ENCODE results near the gene SBK1. TPM values are rescaled to one million over a fixed set of nuclear protein-coding genes. Genes with fewer than 3 reads are reported as not detected.

The SBK1 gene
- total and polyA plus RNA-seq, 9 donors: 0.32 to 1.5 (median 0.79) TPM

DNA sequence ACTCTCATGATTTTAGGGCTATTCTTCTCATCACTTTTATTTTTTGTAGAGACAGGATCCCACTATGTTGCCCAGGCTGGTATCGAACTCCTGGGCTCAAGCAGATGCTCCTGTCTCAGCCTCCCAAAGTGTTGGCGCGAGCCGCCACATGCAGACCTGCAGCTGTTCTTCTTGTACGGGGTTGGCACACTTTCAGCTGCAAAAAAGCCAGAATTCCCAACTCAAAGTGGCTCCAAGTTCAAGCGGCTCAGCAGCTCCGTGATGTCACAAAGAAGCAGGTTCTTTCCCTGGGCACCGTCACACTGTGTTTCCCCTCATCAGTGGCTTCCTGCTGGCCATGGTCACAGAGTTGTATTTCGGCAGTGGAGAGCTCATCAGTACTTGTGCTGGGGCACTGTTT, 6.7 kb upstream of the SBK1 start:
- H3K27me3 ChIP-seq: no peaks in the 10 kb centered on the region
- H3K9me3 ChIP-seq: no peaks in the 10 kb centered on the region
- no peak overlapping the region for H3K27ac ChIP-seq
- intact Hi-C loops (cut with DNase I): no loop called here
- no peaks in the 10 kb centered on the region for H3K4me1 ChIP-seq (ENCODE audit: insufficient read depth)
- no peak for DNase-seq
- TF ChIP-seq POLR2A (IDR thresholded peaks at IDR 0.05) (no peak), EP300 (IDR thresholded peaks at IDR 0.05) (no peak)
- no peaks in the 10 kb centered on the region for H3K36me3 ChIP-seq
- H3K4me3 ChIP-seq: no peak overlapping the region
- 34 to 54% (median 47%) methylated on average over 9 of the region's 9 CpGs for WGBS, 3 donors

DNA sequence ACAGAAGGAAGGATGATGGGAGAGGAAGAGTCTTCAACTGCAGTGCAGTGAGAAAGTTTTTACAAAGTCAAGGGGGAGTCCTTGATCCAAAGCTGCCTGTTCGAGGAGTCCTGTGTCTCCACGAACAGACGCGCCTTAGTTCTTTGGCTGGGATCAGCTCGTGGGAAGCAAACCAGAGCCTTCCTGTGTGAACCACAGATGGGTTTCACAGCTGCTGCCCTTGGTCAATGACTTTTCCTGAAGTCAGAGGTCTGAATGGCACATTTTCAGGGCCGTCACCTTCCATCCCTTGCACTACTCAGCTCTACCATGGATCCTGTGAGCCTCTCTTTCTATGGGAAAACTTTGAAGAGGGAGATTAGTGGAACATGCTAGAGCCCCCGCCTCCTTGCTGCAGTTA, 4.2 kb upstream of the SBK1 start:
- intact Hi-C loops (cut with DNase I): no loop called here
- no peak for DNase-seq
- H3K9me3 ChIP-seq: no peaks in the 10 kb centered on the region
- 46 to 49% (median 48%) methylated on average over 7 of the region's 7 CpGs for WGBS, 3 donors
- no peaks in the 10 kb centered on the region for H3K27me3 ChIP-seq
- no peaks in the 10 kb centered on the region for H3K36me3 ChIP-seq
- no peak overlapping the region for H3K4me3 ChIP-seq
- TF ChIP-seq CTCF (IDR thresholded peaks at IDR 0.05) (no peak), EP300 (IDR thresholded peaks at IDR 0.05) (no peak), POLR2A (IDR thresholded peaks at IDR 0.05) (no peak)
- H3K27ac ChIP-seq: no peak overlapping the region
- peaks cover 5% of the 10 kb centered on the region for H3K4me1 ChIP-seq (ENCODE audit: insufficient read depth)

- Histone ChIP-seq H3K27ac (no peak overlapping the region), H3K4me1 (ENCODE audit: insufficient read depth) (peaks cover 7% of the 10 kb centered on the region), H3K4me3 (no peak overlapping the region), H3K36me3 (no peaks in the 10 kb centered on the region), H3K27me3 (no peaks in the 10 kb centered on the region), H3K9me3 (no peaks in the 10 kb centered on the region)
- TF ChIP-seq EP300 (IDR thresholded peaks at IDR 0.05): no peak
- no peak for TF ChIP-seq CTCF (IDR thresholded peaks at IDR 0.05)
- TF ChIP-seq POLR2A (IDR thresholded peaks at IDR 0.05): no peak
- no peak for DNase-seq
- intact Hi-C loops (cut with DNase I): no loop called here
- WGBS, 3 donors: 3 to 9% (median 8%) methylated on average over 3 of the region's 3 CpGs
These were observed 3.3 kb upstream of the SBK1 start for GRCh38 chr16:28289048-28289447.

DNA sequence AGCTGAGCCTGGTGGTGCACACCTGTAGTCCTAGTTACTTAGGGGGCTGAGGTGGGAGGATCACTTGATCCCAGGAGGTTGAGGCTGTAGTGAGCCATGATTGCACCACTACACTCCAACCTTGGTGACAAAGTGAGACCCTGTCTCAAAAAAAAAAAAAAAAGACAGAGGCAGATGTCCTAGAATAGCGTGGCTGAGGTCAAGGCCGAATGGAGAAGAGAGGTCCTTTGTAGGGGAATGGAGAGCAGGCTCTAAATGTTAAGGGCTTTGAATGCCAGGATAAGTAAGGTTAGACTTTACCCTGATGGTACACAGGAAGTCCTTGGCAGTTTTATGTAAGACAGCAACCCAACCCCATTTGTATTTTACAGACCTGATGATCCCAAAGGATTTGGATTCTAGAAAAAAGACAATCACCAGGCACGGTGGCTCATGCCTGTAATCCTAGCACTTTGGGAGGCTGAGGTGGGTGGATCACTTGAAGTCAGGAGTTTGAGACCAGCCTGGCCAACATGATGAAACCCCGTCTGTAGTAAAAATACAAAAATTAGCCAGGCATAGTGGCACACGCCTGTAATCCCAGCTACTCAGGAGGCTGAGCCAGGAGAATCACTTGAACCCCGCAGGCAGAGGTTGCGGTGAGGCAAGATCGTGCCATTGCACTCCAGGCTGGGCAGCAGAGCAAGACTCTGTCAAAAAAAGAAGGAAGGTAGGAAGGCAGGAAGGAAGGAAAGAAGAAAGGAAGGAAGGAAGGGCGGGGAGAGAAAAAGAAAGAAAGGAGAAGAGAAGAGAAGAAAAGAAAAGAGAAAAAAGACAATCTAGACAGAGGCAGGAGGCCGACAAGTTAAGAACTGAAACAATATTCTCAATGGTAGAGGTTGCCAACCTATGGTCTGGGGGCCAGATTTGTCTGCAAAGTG, 2.1 kb upstream of the SBK1 start:
- no peak overlapping the region for H3K27ac ChIP-seq
- peaks cover 7% of the 10 kb centered on the region for H3K4me1 ChIP-seq (ENCODE audit: insufficient read depth)
- no peaks in the 10 kb centered on the region for H3K9me3 ChIP-seq
- TF ChIP-seq POLR2A (IDR thresholded peaks at IDR 0.05) (no peak), CTCF (IDR thresholded peaks at IDR 0.05) (no peak), EP300 (IDR thresholded peaks at IDR 0.05) (no peak)
- no peak for DNase-seq
- WGBS, 3 donors: 77 to 81% (median 77%) methylated on average over 10 of the region's 10 CpGs
- no peak overlapping the region for H3K4me3 ChIP-seq
- H3K27me3 ChIP-seq: no peaks in the 10 kb centered on the region
- H3K36me3 ChIP-seq: no peaks in the 10 kb centered on the region
- intact Hi-C loops (cut with DNase I): no loop called here

DNA sequence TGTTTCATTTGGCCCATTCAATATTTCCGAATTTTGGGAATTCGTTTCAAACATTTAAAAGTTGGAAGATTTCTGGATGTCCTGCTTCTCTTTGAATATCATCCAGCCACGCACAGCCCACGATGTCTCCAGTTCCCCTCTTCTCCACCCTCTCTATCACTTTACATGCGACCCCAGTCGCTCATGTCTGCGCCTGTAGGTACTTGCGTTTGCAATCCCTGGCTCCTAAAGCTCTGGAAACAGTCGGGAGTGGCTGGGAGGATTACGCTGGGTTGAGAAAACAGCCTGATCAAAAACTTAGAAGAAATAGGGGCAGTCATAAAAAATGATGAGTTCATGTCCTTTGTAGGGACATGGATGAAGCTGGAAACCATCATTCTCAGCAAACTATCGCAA, 1.5 kb upstream of the SBK1 start:
- Histone ChIP-seq H3K27ac (no peak overlapping the region), H3K4me1 (ENCODE audit: insufficient read depth) (peaks cover 7% of the 10 kb centered on the region), H3K36me3 (no peaks in the 10 kb centered on the region), H3K4me3 (no peak overlapping the region), H3K9me3 (no peaks in the 10 kb centered on the region), H3K27me3 (no peaks in the 10 kb centered on the region)
- intact Hi-C loops (cut with DNase I): no loop called here
- WGBS, 3 donors: 64 to 70% (median 70%) methylated on average over 11 of the region's 11 CpGs
- DNase-seq: no peak
- TF ChIP-seq EP300 (IDR thresholded peaks at IDR 0.05) (no peak), CTCF (IDR thresholded peaks at IDR 0.05) (no peak), POLR2A (IDR thresholded peaks at IDR 0.05) (no peak)
